SKM-1 treated with dmso at 0.1 percent for 144 hours (cell line): Measurements from ENCODE around the gene UBE2G2.

ENCODE experiments used
- DNase-seq: peaks from one replicate; lab custom pipeline; 2025; ENCODE audit not compliant: unreplicated experiment; lab: John Stamatoyannopoulos, UW

UBE2G2 gene

GRCh38 chr21:44766014-44766817 is 35.4 kb downstream of the UBE2G2 start:
- DNase-seq = no peak

- DNase-seq = no peak
Measured at GRCh38 chr21:44765231-44766013, 36.2 kb downstream of the UBE2G2 start.

DNA sequence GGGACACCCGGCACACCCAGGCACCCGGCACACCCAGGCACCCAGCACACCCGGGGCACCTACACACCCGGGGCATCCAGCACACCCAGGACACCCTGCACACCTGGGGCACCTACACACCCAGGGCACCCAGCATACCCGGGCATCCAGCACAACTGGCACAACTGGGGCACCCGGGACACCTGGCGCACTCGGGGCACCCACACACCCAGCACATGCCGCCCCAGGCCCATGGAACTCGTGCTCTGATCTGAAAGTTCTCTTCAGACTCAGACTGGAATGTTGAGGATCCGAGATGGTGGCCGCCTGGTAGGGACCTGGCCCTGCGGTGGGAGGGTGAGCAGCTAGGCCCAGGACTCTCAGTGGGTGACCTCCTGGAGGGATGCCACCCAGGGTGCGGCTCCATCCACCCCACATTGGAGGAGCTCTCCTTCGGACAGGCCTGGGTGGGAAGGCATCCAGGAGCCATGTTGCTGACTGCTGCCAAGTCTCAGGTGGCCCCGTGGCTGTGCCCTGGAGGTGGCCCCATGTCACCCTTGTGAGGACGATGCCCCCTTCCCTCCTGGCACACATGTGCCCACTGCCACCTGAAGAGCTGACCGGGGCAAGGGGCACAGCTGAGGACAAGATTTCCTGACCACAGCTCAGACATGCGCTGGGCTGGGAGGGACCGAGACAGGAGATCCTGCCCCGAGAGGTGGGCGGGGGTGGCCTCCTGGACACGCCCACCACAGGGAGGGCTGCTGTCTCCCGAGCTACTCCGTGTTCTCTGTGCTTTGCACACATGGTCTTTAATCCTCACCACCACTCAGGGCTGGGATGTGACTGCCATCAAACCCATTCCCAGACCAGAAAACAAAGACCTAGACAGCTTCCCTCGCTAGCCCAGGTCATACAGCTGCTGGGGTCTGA is 37.0 kb downstream of the UBE2G2 start:
- no peak for DNase-seq

- no peak for DNase-seq
Measured at GRCh38 chr21:44763451-44764318, 37.9 kb downstream of the UBE2G2 start.

- DNase-seq = no peak
Measured at GRCh38 chr21:44763050-44763378, 38.6 kb downstream of the UBE2G2 start.

DNA sequence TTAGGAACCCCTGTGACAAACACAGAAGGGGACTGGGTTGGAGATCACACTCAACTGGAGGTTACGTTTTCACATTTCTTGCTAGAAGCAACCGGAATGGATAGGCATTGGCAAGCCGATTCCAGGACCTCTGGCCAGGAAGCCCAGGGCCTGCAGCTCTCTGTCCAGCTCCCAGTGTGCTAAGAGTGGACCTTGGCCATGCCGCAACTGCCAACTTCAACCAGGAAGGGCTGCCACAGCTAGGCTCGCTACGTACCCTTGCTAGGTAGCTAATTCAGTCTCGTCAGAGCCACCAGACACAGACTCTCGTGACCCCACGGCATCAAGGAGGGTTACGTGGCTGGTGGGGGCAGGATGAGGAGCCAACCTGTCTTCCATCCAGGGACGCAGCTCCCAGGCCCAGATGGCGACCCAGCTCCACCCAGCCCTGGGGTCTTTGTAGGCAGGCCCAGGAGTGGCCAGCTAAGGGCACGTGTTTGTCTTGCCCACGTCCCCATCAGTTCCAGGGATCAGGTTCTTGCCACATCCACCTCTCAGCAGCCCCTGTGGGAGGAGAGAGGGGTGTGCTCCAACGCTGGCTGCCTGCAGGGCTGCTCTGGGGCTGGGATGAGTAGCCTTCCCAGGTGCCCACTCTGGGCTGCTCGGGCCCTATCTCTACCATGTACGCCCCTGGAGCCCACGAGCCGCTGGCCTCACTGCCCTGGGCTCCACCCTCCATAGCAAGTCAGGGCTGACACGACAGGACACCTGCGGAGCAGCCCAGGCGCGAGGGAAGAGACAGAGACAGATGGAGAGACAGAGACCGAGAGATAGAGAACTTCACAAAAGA is 39.2 kb downstream of the UBE2G2 start:
- no peak for DNase-seq

DNA sequence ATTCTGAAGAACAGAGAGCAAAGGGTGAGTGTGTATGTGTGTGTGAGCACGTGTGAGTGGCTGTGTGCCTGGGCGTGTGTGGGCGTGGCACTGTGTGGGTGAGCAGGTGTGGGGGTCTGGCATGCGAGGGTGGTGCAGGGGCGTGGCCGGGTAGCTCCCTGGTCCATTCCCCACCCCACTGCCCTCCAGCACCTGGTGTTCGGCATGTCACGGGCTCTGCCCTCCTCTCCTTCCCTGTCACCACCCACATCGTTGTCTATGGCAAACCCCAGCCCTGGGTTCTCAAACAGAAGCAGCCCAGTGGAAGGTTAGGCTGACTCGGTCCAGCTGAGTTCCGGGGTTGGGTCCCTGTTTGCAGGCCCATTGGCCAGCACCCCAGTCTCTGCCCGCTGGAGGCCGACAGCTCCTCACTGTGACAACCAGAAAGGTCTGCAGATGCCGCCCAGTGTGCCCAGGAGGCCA is 39.8 kb downstream of the UBE2G2 start:
- no peak for DNase-seq

GRCh38 chr21:44761011-44761729 is 40.5 kb downstream of the UBE2G2 start:
- no peak for DNase-seq

DNA sequence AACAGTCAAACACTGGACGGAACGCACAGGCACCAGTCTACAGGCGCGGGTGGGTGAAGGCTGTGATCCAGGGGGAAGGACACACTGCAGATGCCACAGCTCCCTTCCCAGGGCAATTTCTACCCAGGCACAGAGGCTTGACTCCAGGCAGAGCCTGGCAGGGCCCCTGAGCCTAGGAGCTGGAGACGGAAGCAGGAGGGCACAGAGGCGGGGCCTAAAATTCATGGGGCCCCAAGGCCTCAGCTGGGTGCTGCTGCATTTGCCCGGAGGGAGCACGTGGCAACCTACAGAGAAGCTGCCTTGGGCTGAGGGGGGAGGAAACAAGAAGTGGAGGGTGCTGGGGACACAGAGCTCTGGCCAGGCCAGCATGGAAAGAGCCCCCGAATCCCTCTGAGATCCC is 41.2 kb downstream of the UBE2G2 start:
- DNase-seq = no peak

DNA sequence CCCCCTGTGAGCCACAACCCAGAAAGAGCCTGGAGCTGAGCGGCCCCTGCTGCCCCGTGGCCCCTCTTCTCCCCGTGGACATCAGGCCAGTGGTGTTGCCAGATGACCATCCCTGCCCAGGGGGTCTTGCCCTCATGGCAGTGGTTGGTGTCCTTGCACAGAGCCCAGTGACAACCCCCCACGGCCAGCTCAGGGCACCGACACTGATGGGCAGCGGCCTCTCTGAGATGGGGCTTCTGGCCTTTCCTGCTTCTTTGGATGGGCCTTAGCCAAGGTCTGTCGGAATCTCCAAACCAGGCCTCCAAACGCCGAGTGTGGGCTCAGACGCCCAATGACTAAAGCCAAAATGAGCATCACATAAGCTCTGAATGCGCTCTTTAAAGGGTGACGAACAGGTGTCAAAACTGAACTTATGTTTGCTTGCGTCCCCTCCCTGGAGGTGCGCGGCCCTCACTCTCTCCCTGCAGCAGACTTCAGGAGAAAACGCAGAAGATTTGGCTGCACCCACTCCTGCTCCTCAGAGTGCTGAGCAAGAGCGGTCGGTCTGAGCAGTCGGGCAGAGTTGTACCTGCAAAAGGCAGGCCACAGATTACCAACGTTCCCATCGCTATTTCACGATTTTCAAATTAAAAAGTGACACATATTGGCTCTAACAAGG is 41.9 kb downstream of the UBE2G2 start:
- no peak for DNase-seq

- DNase-seq = no peak
Measured at GRCh38 chr21:44758781-44759627, 42.6 kb downstream of the UBE2G2 start.

- no peak for DNase-seq
Measured at GRCh38 chr21:44758141-44758561, 43.5 kb downstream of the UBE2G2 start.

GRCh38 chr21:44757731-44758130 is 43.9 kb downstream of the UBE2G2 start:
- DNase-seq = no peak

GRCh38 chr21:44756423-44757185 is 45.0 kb downstream of the UBE2G2 start:
- no peak for DNase-seq

DNA sequence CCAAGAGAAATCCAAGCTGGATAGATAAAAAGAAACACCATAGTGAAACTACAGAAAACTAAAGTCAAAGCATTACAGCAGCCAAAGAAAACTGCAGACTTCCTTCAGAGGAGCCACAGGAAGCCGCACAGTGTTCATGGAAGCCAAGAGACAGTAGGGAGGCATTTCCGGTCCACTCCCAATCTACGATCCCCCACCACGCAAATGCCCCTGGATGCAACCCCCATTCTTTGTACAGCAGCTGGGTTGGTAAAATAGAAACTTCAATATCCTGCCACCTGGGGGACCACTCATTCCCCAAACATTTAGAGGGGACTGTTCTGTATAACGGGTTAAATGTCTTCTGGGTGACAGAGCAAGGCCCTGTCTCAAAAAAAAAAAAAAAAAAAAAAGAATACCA is 46.4 kb downstream of the UBE2G2 start:
- DNase-seq = no peak

- DNase-seq = no peak
Measured at GRCh38 chr21:44753357-44753756, 48.3 kb downstream of the UBE2G2 start.
